ENCODE results near the gene TAS2R19.

Gene TAS2R19

GRCh38 chr12:10989107-10989506 is 33.3 kb downstream of the TAS2R19 start:
- no peak for DNase-seq (ENCODE audit: low spot score)

- no peak for DNase-seq (ENCODE audit: low spot score)
Observed at GRCh38 chr12:10986812-10987211, 35.6 kb downstream of the TAS2R19 start, which contains the start of gene TAS2R50. Gene TAS2R50, minus strand, starts transcription at chr12:10986912. Its CDS starts 52 bp downstream, at chr12:10986860.

DNA sequence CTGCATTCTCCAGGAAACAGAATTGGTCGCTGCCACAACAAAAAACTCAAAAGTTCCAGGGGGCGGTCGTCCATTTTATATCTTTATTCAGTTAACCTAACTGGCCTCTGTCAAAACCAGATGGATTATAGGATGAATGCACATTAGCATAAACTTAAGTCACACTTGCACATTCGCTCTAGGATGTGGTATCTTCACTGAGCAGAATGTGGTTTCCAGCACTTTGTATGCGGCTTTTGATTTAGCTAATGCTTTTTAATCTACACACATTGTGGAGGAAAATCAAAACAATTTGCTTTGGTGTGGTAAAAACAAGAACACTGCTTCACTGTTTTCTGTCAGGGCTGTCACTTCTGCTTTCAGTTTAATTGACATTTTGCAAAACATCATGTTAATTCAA is 40.2 kb downstream of the TAS2R19 start:
- DNase-seq (ENCODE audit: low spot score) = no peak

DNA sequence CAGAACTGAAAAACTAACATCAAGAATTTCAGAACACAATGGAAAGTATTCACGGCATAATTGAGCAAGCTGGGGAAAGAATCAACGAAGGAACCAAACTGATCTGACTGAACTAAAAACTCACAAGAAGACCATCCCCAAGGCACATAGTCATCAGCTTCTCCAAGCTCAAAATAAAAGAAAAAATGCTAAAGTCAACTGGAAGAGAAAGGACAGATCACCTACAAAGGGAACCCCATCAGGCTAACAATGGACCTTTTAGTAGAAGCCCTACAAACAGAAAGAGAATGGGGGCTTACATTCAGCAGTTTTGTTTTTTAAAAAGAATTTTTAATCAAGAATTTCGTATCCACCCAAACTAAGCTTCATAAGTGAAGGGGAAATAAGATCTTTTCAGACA is 47.5 kb downstream of the TAS2R19 start:
- no peak for DNase-seq (ENCODE audit: low spot score)
